B cell (primary cell): Measurements from ENCODE around the gene TSPAN17. TPM values are rescaled to one million over a fixed set of nuclear protein-coding genes. Genes with fewer than 3 reads are reported as not detected.

ENCODE experiments used
- ATAC-seq: fragments of 200-7000 bp; cut with Tn5 transposase; one replicate; pipeline ENCODE4 v1.10.0; 2021; ENCODE audit warnings: low read depth, mild to moderate bottlenecking, moderate number of reproducible peaks, moderate library complexity
- CTCF ChIA-PET: fragments of 350-600 bp; sonication (Branson Sonifier 250); formaldehyde crosslinking; loops from one replicate; lab custom pipeline; 2021; ENCODE audit warnings: antibody characterized with exemption, inconsistent platforms; lab: Charles Lee
- POLR2A ChIA-PET: fragments of 350-600 bp; sonication (Branson Sonifier 250); formaldehyde crosslinking; loops from one replicate; lab custom pipeline; 2021; ENCODE audit warnings: antibody characterized with exemption; lab: Charles Lee
- DNase-seq: peaks from one replicate; pipeline ENCODE4 v3.0.0; 2013
- H2AFZ ChIP-seq: 2 replicates; pipeline ENCODE4 v1.6.1; 2012; ENCODE audit warnings: mild to moderate bottlenecking, low read depth, low read length; ENCODE audit not compliant: insufficient read depth, poor library complexity, severe bottlenecking
- H3K27ac ChIP-seq, 2 donors: 1 replicate in 1 of 2; 2 replicates in 1 of 2; pipeline ENCODE4 v1.5.1; 2012 to 2013; ENCODE audit warnings: low read length in 2 of 2, mild to moderate bottlenecking in 2 of 2, moderate library complexity in 1 of 2
- H3K27me3 ChIP-seq, 4 experiments: fragments of 200-600 bp in 1 of 4; sonication (generic) in 1 of 4; replicated peaks in 1 of 4; 1 replicate in 2 of 4; 2 replicates in 2 of 4; pipeline versions ENCODE4 v1.6.1 to v1.7.0; 2013 to 2016; ENCODE audit warnings: low read length in 3 of 4, mild to moderate bottlenecking in 2 of 4, mixed read lengths in 1 of 4, moderate library complexity in 1 of 4; ENCODE audit not compliant: insufficient read depth in 4 of 4, control insufficient read depth in 3 of 4; ENCODE audit errors: control extremely low read depth in 1 of 4
- H3K36me3 ChIP-seq, 2 experiments: replicated peaks in 1 of 2; 1 replicate in 1 of 2; 2 replicates in 1 of 2; pipeline versions ENCODE4 v1.6.1 to v1.7.1; 2013; ENCODE audit warnings: low read length in 1 of 2; ENCODE audit not compliant: insufficient read depth in 2 of 2, control insufficient read depth in 1 of 2; ENCODE audit errors: control extremely low read depth in 1 of 2, extremely low read depth in 1 of 2
- H3K4me1 ChIP-seq, 2 donors: fragments of 200-600 bp in 1 of 2; sonication (generic) in 1 of 2; 1 replicate in 1 of 2; 2 replicates in 1 of 2; pipeline versions ENCODE4 v1.5.1 to v1.6.1; 2013 to 2017; ENCODE audit warnings: low read length in 2 of 2; ENCODE audit not compliant: control insufficient read depth in 2 of 2, insufficient read depth in 2 of 2
- H3K4me2 ChIP-seq: replicated peaks from 2 replicates; pipeline ENCODE3; 2012; ENCODE audit warnings: mild to moderate bottlenecking, low read depth, low read length; ENCODE audit not compliant: poor library complexity, severe bottlenecking
- H3K4me3 ChIP-seq, 5 experiments: fragments of 200-600 bp in 1 of 5; sonication (generic) in 1 of 5; 1 replicate in 3 of 5; 2 replicates in 2 of 5; pipeline versions ENCODE4 v1.5.1 to v1.7.0; 2011 to 2016; ENCODE audit warnings: low read length in 4 of 5, mild to moderate bottlenecking in 4 of 5, low read depth in 2 of 5, control low read depth in 1 of 5, moderate library complexity in 1 of 5; ENCODE audit not compliant: insufficient read depth in 1 of 5; ENCODE audit errors: control extremely low read depth in 1 of 5, extremely low read depth in 1 of 5
- H3K79me2 ChIP-seq: fragments of 200-600 bp; sonication (generic); one replicate; pipeline ENCODE4 v1.6.0; 2016; ENCODE audit warnings: low read length; ENCODE audit not compliant: control insufficient read depth, insufficient read depth
- H3K9ac ChIP-seq: fragments of 200-600 bp; sonication (generic); 2 replicates; pipeline ENCODE4 v1.6.1; 2017; ENCODE audit warnings: mild to moderate bottlenecking, low read length, moderate library complexity
- H3K9me3 ChIP-seq, 3 donors: one replicate each; pipeline versions ENCODE4 v1.6.1 to v1.7.1; 2013; ENCODE audit warnings: low read length in 2 of 3; ENCODE audit not compliant: control insufficient read depth in 2 of 3, insufficient read depth in 1 of 3; ENCODE audit errors: control extremely low read depth in 1 of 3
- H4K20me1 ChIP-seq: 2 replicates; pipeline ENCODE4 v1.6.0; 2012; ENCODE audit warnings: mild to moderate bottlenecking, low read length; ENCODE audit not compliant: insufficient read depth, control insufficient read depth, poor library complexity, severe bottlenecking
- H3K27ac Mint-ChIP-seq: one replicate; pipeline ENCODE4 v1.8.0; 2021; ENCODE audit warnings: mixed read lengths
- H3K27me3 Mint-ChIP-seq: one replicate; pipeline ENCODE4 v1.8.0; 2021; ENCODE audit warnings: mixed read lengths
- H3K4me1 Mint-ChIP-seq: one replicate; pipeline ENCODE4 v1.8.0; 2021; ENCODE audit warnings: mixed read lengths
- H3K4me3 Mint-ChIP-seq: one replicate; pipeline ENCODE4 v1.8.0; 2021; ENCODE audit warnings: mixed read lengths
- H3K9me3 Mint-ChIP-seq: one replicate; pipeline ENCODE4 v1.8.0; 2022; ENCODE audit warnings: mixed read lengths; ENCODE audit not compliant: insufficient read depth
- EZH2 ChIP-seq: IDR thresholded peaks from 2 replicates; pipeline ENCODE4 v1.6.1; 2012; ENCODE audit warnings: borderline replicate concordance, low read depth, mild to moderate bottlenecking, moderate library complexity, low read length; ENCODE audit not compliant: insufficient read depth, poor library complexity, severe bottlenecking
- WGBS: methylation state at CpG from one replicate; pipeline ENCODE4 v1.1.5; 2013; ENCODE audit warnings: missing lambda C conversion rate; ENCODE audit not compliant: insufficient coverage; 5-methylcytosine and 5-hydroxymethylcytosine counted together
- intact Hi-C: fragments of 100-400 bp; cut with micrococcal nuclease; formaldehyde crosslinking; loops from one replicate; pipeline ENCODE4 v1.10.0; 2022
- polyA plus RNA-seq: library from polyadenylated mRNA; depleted of rRNA; stranded (reverse); fragments of >200 nt; gene quantifications from 2 replicates; pipeline ENCODE4 v1.2.3, GENCODE V29; 2012
- total RNA-seq, 2 donors: library from RNA; stranded (reverse); fragments of 120-200 nt in 1 of 2; gene quantifications; 1 replicate in 1 of 2; 2 replicates in 1 of 2; pipeline versions ENCODE4 v1.2.3 to v1.2.4, GENCODE V29; 2013 to 2022
- TF ChIP-seq, protein P1 (sequence below): fragments of 200-600 bp; IDR thresholded peaks from one replicate; pipeline ENCODE4 v1.8.0; 2022; ENCODE audit warnings: antibody characterized with exemption, mild to moderate bottlenecking

Gene TSPAN17
- total and polyA plus RNA-seq, 2 donors (not counting 1 experiment from before 2014, with no cell fraction given): 20.5 to 21.0 TPM

DNA sequence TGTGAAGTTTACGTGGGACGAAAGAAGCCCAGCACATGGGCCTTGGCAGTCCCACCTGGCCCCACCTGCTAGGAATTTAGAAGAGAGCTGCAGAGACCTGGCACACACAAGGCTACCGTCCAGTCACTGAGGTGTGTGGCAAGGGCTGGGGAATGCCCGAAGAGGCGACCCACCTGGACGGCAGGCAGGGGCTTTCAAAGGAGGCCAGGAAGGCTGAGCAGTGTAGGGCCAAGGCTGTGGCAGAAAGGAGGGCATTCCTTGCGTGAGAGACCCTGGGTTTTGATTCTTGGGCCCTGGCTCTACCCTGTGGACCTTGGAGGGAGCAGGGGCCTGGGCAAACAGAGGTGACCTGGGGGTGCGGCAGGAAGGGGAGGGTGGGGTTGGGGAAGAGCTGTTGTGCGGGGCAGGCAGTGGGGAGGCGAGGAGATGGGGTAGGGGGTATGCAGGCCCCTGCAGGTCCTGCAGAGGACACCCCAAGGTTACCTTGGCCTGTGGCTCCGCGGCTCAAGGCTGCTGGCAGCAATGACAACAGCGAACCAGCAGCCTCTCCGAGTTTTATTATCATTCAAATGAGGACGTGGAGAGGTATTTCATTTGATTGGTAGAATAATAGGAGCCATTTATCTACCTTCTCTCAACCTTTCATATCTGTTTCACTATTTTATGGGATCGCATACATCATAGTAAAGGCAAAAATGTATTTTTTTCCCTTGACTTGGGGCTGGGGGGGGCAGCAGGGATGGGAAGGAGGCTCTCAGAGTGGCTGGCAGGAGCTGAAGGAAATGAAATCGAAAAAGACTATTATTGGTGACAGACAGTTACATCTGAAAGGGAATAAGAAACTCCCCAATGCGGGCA lies 24.8 kb downstream of the TSPAN17 start:
- Histone ChIP-seq H3K36me3 (no peaks in the 10 kb centered on the region), H3K79me2 (no peaks in the 10 kb centered on the region), H3K4me2 (no peak overlapping the region), H4K20me1 (no peaks in the 10 kb centered on the region), H3K27me3 (peaks cover 0 to 25% (median 4%) of the 10 kb centered on the region in 4 experiments), H3K9me3 (no peaks in the 10 kb centered on the region), H2AFZ (no peak overlapping the region), H3K4me3 (no peak overlapping the region), H3K27ac (no peak overlapping the region), H3K4me1 (no peaks in the 10 kb centered on the region), H3K9ac (no peak overlapping the region)
- WGBS: 65% methylated on average over 12 of the region's 18 CpGs
- ATAC-seq (no peak), DNase-seq (no peak)
- Mint-ChIP-seq H3K4me3 (no peak overlapping the region), H3K4me1 (peaks cover 3% of the 10 kb centered on the region), H3K27me3 (peaks cover 50% of the 10 kb centered on the region), H3K9me3 (no peaks in the 10 kb centered on the region), H3K27ac (no peak overlapping the region)
- TF ChIP-seq, protein P1, sequence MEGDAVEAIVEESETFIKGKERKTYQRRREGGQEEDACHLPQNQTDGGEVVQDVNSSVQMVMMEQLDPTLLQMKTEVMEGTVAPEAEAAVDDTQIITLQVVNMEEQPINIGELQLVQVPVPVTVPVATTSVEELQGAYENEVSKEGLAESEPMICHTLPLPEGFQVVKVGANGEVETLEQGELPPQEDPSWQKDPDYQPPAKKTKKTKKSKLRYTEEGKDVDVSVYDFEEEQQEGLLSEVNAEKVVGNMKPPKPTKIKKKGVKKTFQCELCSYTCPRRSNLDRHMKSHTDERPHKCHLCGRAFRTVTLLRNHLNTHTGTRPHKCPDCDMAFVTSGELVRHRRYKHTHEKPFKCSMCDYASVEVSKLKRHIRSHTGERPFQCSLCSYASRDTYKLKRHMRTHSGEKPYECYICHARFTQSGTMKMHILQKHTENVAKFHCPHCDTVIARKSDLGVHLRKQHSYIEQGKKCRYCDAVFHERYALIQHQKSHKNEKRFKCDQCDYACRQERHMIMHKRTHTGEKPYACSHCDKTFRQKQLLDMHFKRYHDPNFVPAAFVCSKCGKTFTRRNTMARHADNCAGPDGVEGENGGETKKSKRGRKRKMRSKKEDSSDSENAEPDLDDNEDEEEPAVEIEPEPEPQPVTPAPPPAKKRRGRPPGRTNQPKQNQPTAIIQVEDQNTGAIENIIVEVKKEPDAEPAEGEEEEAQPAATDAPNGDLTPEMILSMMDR: no peak
- no peak for TF ChIP-seq EZH2
- intact Hi-C loops: no loop called here
- CTCF ChIA-PET: interaction anchor here (0.7 kb wide), 1 partner anchor 12 kb away, joined by 4 read pairs; no protein-coding TSS in a partner anchor
- POLR2A ChIA-PET: no interaction called here
